ENCODE data around the gene LDB1. TPM values are rescaled to one million over a fixed set of nuclear protein-coding genes. Genes with fewer than 3 reads are reported as not detected.
A peak's percentile ranks its signal among the peaks of the same experiment; 100 is the strongest.

Gene LDB1
- total RNA-seq, 1 experiment from 2014 or later = 100 TPM

- TF ChIP-seq AFF4 (CRISPR knock-in tag; IDR thresholded peaks at IDR 0.05; ENCODE audit: borderline replicate concordance) (no peak), AR (CRISPR knock-in tag; IDR thresholded peaks at IDR 0.05) (no peak)
These were observed 2.3 kb upstream of the LDB1 start (continued) for GRCh38 chr10:102122450-102122849.

- POLR2A ChIA-PET = interaction anchor here (0.6 to 2.3 kb wide), 7 partner anchors 7 to 523 kb away, joined by 3 to 9 read pairs (median 3); partner anchors contain the start of genes NOLC1, OGA and TRIM8
- H3K4me3 Mint-ChIP-seq = peak overlapping the region; percentile 84
- H3K4me1 Mint-ChIP-seq = peaks cover 47% of the 10 kb centered on the region
- no peaks in the 10 kb centered on the region for H3K9me3 Mint-ChIP-seq
- TF ChIP-seq USF2 (CRISPR knock-in tag; IDR thresholded peaks at IDR 0.05) = no peak
- TF ChIP-seq SOX15 (CRISPR knock-in tag; IDR thresholded peaks at IDR 0.05) = no peak
- TF ChIP-seq CDX4 (CRISPR knock-in tag; IDR thresholded peaks at IDR 0.05; ENCODE audit: borderline replicate concordance) = no peak
- TF ChIP-seq MYBL2 (CRISPR knock-in tag; IDR thresholded peaks at IDR 0.05) = no peak
- TF ChIP-seq HMGXB4 (CRISPR knock-in tag; IDR thresholded peaks at IDR 0.05) = peak; percentile 31; the same call in 1 of the 2 replicates
- TF ChIP-seq CREM (CRISPR knock-in tag; IDR thresholded peaks at IDR 0.05) = no peak
- peak; percentile 58; the same call in 1 of the 2 replicates for TF ChIP-seq TEAD1 (CRISPR knock-in tag; IDR thresholded peaks at IDR 0.05)
- no peak for TF ChIP-seq ZNF416 (CRISPR knock-in tag; IDR thresholded peaks at IDR 0.05)
- no peak for TF ChIP-seq ATF6 (CRISPR knock-in tag; IDR thresholded peaks at IDR 0.05)
- TF ChIP-seq SP1 (CRISPR knock-in tag; conservative IDR thresholded peaks at IDR 0.05) = 0 out of 2 replicates have a peak, but pooled peaks have one; percentile 20
- no peak for TF ChIP-seq NR1H2 (CRISPR knock-in tag; IDR thresholded peaks at IDR 0.05)
- TF ChIP-seq SMAD3 (CRISPR knock-in tag; IDR thresholded peaks at IDR 0.05; ENCODE audit: borderline replicate concordance) = no peak
- no peak for TF ChIP-seq TP53 (CRISPR knock-in tag; IDR thresholded peaks at IDR 0.05)
- 0 out of 2 replicates have a peak, but pooled peaks have one; percentile 23 for TF ChIP-seq FOXK1 (CRISPR knock-in tag; IDR thresholded peaks at IDR 0.05)
- TF ChIP-seq GABPB1 (CRISPR knock-in tag; IDR thresholded peaks at IDR 0.05) = no peak
- no peak for TF ChIP-seq IRF1 (CRISPR knock-in tag; IDR thresholded peaks at IDR 0.05)
- peak overlapping the region; percentile 98 for H3K27ac Mint-ChIP-seq
- DNase-seq (ENCODE audit: low spot score) = peak; percentile 51
- CTCF ChIA-PET = interaction anchor here (0.6 to 1.7 kb wide), 14 partner anchors 9 to 461 kb away, joined by 3 to 10 read pairs (median 4); partner anchors contain the start of genes KCNIP2, NOLC1 and PPRC1
- ATAC-seq = peak; percentile 5
- no peaks in the 10 kb centered on the region for H3K27me3 Mint-ChIP-seq (ENCODE audit: low read depth)
- H3K36me3 Mint-ChIP-seq = no peaks in the 10 kb centered on the region
These were observed 1.7 kb upstream of the LDB1 start for GRCh38 chr10:102121739-102122372.

Measured in WTC11 (cell line).